Muscle layer of colon (tissue), 2 donors: Measurements from ENCODE around the gene NRN1L.
"Not testable (repeated sequence)": the region's sequence is repeated elsewhere in the genome, so short reads cannot be mapped to it uniquely, and the experiment has no call there.

Source experiments
- H3K27ac ChIP-seq: one replicate; pipeline ENCODE4 v1.7.0; 2013; ENCODE audit warnings: low read depth, mild to moderate bottlenecking, low read length, moderate library complexity
- H3K27me3 ChIP-seq, 2 donors: one replicate each; pipeline ENCODE4 v1.7.0; 2013; ENCODE audit warnings: low read length in 2 of 2, mild to moderate bottlenecking in 2 of 2; ENCODE audit not compliant: insufficient read depth in 2 of 2, control insufficient read depth in 1 of 2
- H3K36me3 ChIP-seq: one replicate; pipeline ENCODE4 v1.7.0; 2013; ENCODE audit warnings: mild to moderate bottlenecking, low read length; ENCODE audit not compliant: insufficient read depth
- H3K4me1 ChIP-seq: one replicate; pipeline ENCODE4 v1.7.0; 2013; ENCODE audit warnings: mild to moderate bottlenecking, low read length; ENCODE audit not compliant: insufficient read depth
- H3K4me3 ChIP-seq, 2 donors: one replicate each; pipeline ENCODE4 v1.7.0; 2013; ENCODE audit warnings: low read length in 2 of 2, low read depth in 1 of 2, mild to moderate bottlenecking in 1 of 2, moderate library complexity in 1 of 2
- H3K9ac ChIP-seq: one replicate; pipeline ENCODE4 v1.7.0; 2013; ENCODE audit warnings: low read length
- H3K9me3 ChIP-seq: one replicate; pipeline ENCODE4 v1.7.0; 2013; ENCODE audit warnings: mild to moderate bottlenecking, low read length
- donor health status: abdominal sarcoma.
- donor health status: Adenocarcinoma of cecum.

The NRN1L gene

DNA sequence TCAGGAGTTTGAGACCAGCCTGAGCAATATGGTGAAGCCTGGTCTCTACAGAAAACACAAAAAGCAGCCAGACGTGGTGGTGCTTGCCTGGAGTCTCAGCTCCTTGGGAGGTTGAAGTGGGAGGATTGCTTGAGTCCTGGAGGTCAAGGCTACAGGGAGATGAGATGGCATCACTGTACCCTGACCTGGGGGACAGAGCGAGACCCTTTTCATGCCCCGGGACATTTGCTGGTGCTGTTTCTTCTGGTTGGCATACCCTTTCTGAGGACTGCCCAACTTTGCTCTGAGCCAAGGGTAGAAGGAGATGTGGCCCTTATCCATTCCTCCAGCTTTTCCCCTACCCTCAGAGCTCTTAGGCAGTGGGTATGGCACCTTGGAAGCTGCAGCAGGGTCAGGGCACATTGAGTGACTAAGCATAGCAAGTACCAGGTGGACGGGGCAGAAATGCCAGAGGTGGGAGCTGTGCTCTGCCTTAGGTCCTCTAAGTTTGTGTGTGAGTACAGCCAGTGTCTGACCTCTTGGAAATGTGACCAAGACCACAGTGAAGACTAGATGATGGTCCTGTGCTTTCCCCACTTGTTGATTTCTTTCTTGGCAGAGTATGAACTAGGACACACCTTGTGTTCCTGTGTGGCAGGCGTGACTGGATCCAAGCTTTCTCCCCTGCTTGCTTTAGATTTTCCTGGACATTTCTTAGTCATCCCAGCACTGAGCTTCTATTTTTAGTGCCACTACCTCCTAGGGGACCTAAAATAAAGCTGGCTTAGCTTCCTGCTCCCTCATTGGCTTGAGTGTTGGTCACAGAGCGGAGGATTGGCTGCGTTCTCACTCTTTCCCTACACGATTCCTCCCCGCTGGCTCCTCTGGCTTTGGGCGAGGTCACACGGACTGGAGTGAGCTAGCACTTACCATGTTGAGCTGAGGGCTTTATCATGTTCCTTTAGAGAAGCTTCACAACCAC, 21.8 kb upstream of the NRN1L start:
- H3K4me1 ChIP-seq, result peaks cover 32% of the 10 kb centered on the region
- H3K4me3 ChIP-seq, result peak overlapping the region in 1 of 2 donors; percentile 13
- no peaks in the 10 kb centered on the region for H3K9me3 ChIP-seq
- H3K27me3 ChIP-seq, result no peaks in the 10 kb centered on the region
- H3K9ac ChIP-seq, result no peak overlapping the region
- no peak overlapping the region for H3K27ac ChIP-seq
- peaks cover 36% of the 10 kb centered on the region for H3K36me3 ChIP-seq

DNA sequence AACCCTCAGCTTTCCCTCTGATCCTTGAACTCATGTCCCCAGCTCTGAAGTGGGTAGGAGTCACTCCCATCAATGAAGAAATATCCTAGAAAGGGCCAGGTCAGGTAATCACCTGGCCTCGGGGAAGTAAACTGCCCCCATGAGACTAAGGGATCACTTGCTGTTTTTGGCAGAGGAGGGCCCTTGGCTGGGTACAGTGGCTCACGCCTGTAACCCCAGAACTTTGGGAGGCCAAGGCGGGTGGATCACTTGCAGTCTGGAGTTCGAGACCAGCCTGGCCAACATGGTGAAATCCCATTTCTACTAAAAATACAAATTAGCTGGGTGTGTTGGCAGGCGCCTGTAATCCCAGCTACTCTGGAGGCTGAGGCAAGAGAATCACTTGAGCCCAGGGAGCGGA, 20.6 kb upstream of the NRN1L start:
- H3K4me3 ChIP-seq, H3K9me3 ChIP-seq, H3K27ac ChIP-seq, H3K27me3 ChIP-seq, H3K9ac ChIP-seq: not testable (repeated sequence)
- Histone ChIP-seq H3K4me1 (peaks cover 25% of the 10 kb centered on the region), H3K36me3 (peaks cover 42% of the 10 kb centered on the region)

DNA sequence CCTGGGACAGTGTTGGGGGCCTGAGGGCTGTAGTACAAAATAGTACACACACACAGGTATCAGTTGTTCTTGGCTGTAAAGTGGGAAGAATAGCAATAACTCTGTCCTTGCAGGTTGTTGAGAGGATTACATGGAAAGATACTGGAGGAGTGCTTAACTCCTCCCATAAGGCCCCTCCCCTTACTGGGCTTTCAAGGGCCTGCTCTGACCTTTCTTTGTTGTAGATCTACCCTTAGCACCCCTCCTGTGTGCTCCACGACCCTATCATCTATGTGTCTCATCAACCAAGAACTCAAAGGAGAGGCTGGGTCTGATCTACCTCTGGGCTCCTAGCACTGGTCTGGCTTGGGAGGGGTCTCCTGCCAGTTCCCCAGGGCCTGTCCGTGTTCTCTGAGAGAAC, 20.1 kb upstream of the NRN1L start:
- no peaks in the 10 kb centered on the region for H3K9me3 ChIP-seq
- no peak overlapping the region for H3K27ac ChIP-seq
- H3K4me1 ChIP-seq, result peaks cover 25% of the 10 kb centered on the region
- H3K9ac ChIP-seq, result no peak overlapping the region
- no peak overlapping the region for H3K4me3 ChIP-seq
- H3K27me3 ChIP-seq, result no peaks in the 10 kb centered on the region
- H3K36me3 ChIP-seq, result peaks cover 42% of the 10 kb centered on the region

DNA sequence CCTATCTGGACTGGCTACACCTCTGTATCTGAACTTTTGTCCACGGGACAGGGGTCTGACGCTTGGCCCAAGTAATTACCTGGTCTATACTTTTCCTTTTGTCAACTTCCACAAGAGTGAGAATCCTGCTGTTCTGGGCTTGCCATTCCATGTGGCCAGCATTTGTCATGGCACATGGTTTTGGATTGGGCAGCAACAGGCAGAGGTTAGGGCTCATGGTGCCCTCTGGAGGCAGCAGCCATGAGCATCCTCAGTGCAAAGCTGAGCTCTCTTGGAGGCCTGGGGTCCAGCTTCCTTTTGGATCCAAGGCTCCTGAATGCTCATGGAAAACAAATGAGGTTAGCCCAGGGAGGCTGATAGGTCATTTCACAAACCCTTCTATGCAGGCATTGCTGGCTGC, 19.4 kb upstream of the NRN1L start:
- H3K36me3 ChIP-seq, result peaks cover 47% of the 10 kb centered on the region
- H3K27ac ChIP-seq, result no peak overlapping the region
- H3K9me3 ChIP-seq, result no peaks in the 10 kb centered on the region
- H3K4me3 ChIP-seq, result no peak overlapping the region
- H3K27me3 ChIP-seq, result no peaks in the 10 kb centered on the region
- H3K9ac ChIP-seq, result no peak overlapping the region
- H3K4me1 ChIP-seq, result peaks cover 25% of the 10 kb centered on the region

GRCh38 chr16:67868290-67868689, 16.4 kb upstream of the NRN1L start:
- Histone ChIP-seq H3K36me3 (peaks cover 44% of the 10 kb centered on the region), H3K4me3 (no peak overlapping the region), H3K9ac (no peak overlapping the region)

DNA sequence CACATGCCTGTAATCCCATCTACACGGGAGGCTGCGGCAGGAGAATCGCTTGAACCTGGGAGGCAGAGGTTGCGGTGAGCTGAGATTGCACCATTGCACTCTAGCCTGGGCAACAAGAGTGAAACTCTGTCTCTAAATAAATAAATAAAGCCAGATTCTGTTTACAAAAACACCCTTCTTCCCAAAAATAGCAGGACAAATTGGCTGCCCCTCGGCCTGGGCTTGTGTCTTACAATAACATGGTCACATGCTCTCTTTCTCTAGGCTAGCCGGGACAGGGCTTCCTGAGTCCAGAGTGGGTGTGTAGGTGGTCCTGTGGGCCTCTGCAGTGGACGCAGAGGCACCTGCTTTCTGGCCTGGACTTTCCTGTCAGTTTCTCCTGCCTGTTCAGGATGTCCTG, 15.0 kb upstream of the NRN1L start:
- peaks cover 44% of the 10 kb centered on the region for H3K36me3 ChIP-seq
- H3K4me1 ChIP-seq, result peaks cover 16% of the 10 kb centered on the region
- no peaks in the 10 kb centered on the region for H3K9me3 ChIP-seq
- no peak overlapping the region for H3K9ac ChIP-seq
- H3K4me3 ChIP-seq, result no peak overlapping the region
- no peaks in the 10 kb centered on the region for H3K27me3 ChIP-seq
- no peak overlapping the region for H3K27ac ChIP-seq

More at GRCh38 chr16:67868290-67868689, 16.4 kb upstream of the NRN1L start:
- H3K9me3 ChIP-seq, result no peaks in the 10 kb centered on the region
- H3K4me1 ChIP-seq, result peaks cover 11% of the 10 kb centered on the region
- no peak overlapping the region for H3K27ac ChIP-seq
- no peaks in the 10 kb centered on the region for H3K27me3 ChIP-seq

DNA sequence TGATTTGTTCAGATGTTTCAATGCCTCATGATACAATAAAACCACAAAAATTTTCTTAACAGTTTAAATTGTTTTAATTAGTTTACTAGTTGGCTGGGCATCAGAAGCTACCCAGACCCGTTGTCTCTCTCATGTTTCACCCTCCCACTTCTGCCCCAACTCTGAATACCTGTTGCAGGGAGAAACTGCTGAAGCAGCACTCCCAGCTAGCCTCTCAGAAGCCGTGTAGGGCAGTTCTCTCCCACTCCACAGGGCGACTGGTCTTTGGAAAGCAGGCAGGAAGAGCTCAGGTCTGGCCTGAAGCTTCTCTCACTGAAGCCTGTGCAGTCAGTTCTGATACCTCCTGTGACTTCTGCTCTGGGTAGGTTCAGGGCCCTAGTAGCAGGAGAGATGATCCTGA, 13.4 kb upstream of the NRN1L start:
- Histone ChIP-seq H3K4me3 (no peak overlapping the region), H3K4me1 (peaks cover 28% of the 10 kb centered on the region), H3K9me3 (no peaks in the 10 kb centered on the region), H3K36me3 (peaks cover 34% of the 10 kb centered on the region), H3K27me3 (no peaks in the 10 kb centered on the region), H3K27ac (no peak overlapping the region), H3K9ac (no peak overlapping the region)

- H3K36me3 ChIP-seq, result peaks cover 37% of the 10 kb centered on the region
- H3K27ac ChIP-seq, result peak overlapping the region; percentile 84
- H3K9me3 ChIP-seq, result no peaks in the 10 kb centered on the region
- H3K4me1 ChIP-seq, result peaks cover 28% of the 10 kb centered on the region
- H3K27me3 ChIP-seq, result no peaks in the 10 kb centered on the region
- peak overlapping the region in 1 of 2 donors; percentile 81 for H3K4me3 ChIP-seq
- peak overlapping the region; percentile 78 for H3K9ac ChIP-seq
These were observed 12.5 kb upstream of the NRN1L start for GRCh38 chr16:67872131-67872630.

- Histone ChIP-seq H3K9ac (peak within 1 kb of the TSS; percentile 78), H3K27me3 (no peaks in the 10 kb centered on the region), H3K4me1 (peaks cover 28% of the 10 kb centered on the region), H3K4me3 (peak within 1 kb of the TSS; percentile 81 to 88), H3K9me3 (no peaks in the 10 kb centered on the region), H3K27ac (peak within 1 kb of the TSS; percentile 84), H3K36me3 (peaks cover 38% of the 10 kb centered on the region)
These were observed 11.9 kb upstream of the NRN1L start, which contains the start of gene EDC4 for GRCh38 chr16:67872631-67873434. EDC4 (plus strand) TSS chr16:67873052; CDS start chr16:67873262, 210 bp downstream.

DNA sequence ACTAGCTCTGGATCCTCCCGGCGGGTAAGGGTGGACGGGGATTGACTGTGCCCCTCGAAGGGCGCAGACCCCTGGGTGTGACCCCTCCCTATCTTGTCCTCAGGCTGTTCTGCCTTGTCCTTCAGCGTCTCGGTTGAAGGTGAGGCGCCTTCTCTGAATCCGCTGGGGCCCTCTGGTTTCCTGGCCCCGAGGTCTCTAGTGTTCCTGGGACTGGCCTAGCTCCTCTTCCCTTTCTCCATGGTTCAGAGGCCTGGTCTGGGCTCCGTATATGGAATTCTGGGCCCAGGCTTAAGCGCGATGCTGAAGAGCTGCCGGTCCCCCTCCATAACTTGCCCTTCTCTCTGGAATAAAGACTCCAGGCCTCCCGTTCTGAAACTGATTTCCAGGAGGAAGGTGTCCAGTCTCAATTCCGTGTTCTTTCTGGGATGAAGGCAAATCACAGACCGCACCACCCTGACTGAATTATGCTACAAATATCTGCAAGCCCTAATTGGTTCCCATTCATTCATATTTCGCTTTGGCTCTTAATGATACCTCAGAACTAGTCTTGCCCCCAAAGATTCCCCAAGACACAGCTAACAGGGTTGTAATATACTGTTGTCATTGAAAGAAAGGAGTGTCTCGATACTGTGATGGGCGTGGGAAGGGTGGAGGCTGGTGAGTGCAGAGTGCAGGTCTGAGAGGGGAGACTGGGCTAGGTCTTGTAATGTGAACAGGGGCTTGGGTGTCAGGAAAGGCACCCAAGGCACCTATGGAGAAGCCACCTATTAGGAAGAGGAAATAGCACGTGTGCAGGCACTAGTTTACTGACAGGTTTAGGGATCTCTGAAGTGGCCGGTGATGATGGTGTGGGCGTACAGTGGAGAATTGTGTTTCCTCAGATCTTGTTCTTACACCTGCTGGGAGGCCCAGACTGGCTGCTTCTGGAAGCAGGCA, 11.0 kb upstream of the NRN1L start:
- Histone ChIP-seq H3K4me3 (peak overlapping the region; percentile 81 to 88), H3K36me3 (peaks cover 40% of the 10 kb centered on the region), H3K9ac (peak overlapping the region; percentile 78), H3K27ac (peak overlapping the region; percentile 84), H3K4me1 (peaks cover 28% of the 10 kb centered on the region), H3K9me3 (no peaks in the 10 kb centered on the region), H3K27me3 (no peaks in the 10 kb centered on the region)
